Suprapubic skin (tissue), 3 donors: ENCODE data around the gene HOXB6.

Experiments used
- CTCF ChIP-seq, 2 donors: fragments of 200-600 bp in 1 of 2; fragments of 450-650 bp in 1 of 2; sonication (generic) in 1 of 2; IDR thresholded peaks; one replicate each; pipeline ENCODE4 v1.5.1; 2016 to 2019; ENCODE audit warnings: antibody characterized with exemption in 2 of 2, mild to moderate bottlenecking in 1 of 2, moderate library complexity in 1 of 2
- POLR2A ChIP-seq, 2 donors: fragments of 450-650 bp; IDR thresholded peaks; one replicate each; pipeline ENCODE4 v1.6.1; 2017; ENCODE audit warnings: antibody characterized with exemption in 2 of 2, mild to moderate bottlenecking in 2 of 2, moderate library complexity in 2 of 2

- TF ChIP-seq CTCF (IDR thresholded peaks at IDR 0.05) (no peak), POLR2A (IDR thresholded peaks at IDR 0.05) (no peak)
These were observed 56.1 kb downstream of the HOXB6 start for GRCh38 chr17:48548523-48549280.
